Nephron progenitor cell (in vitro differentiated cells): Measurements from ENCODE around the gene KRTAP4-4.
"Not testable (repeated sequence)": the region's sequence is repeated elsewhere in the genome, so short reads cannot be mapped to it uniquely, and the experiment has no call there.

Source experiments
- DNase-seq: peaks from one replicate; pipeline ENCODE4 v3.0.0; 2021
- H3K27ac Mint-ChIP-seq: 2 replicates; pipeline ENCODE4 v1.8.0; 2021; ENCODE audit warnings: mild to moderate bottlenecking, moderate library complexity, mixed read lengths
- H3K27me3 Mint-ChIP-seq: 2 replicates; pipeline ENCODE4 v1.8.0; 2021; ENCODE audit warnings: mild to moderate bottlenecking, low read depth, mixed read lengths; ENCODE audit not compliant: poor library complexity
- H3K36me3 Mint-ChIP-seq: 2 replicates; pipeline ENCODE4 v1.8.0; 2021; ENCODE audit warnings: low read depth, mixed read lengths
- H3K4me1 Mint-ChIP-seq: 2 replicates; pipeline ENCODE4 v1.8.0; 2021; ENCODE audit warnings: mixed read lengths
- H3K4me3 Mint-ChIP-seq: 2 replicates; pipeline ENCODE4 v1.8.0; 2021; ENCODE audit warnings: mild to moderate bottlenecking, moderate library complexity, mixed read lengths
- H3K9me3 Mint-ChIP-seq: 2 replicates; pipeline ENCODE4 v1.8.0; 2021; ENCODE audit warnings: mild to moderate bottlenecking, moderate library complexity, mixed read lengths
- TF ChIP-seq, protein P1 (sequence below): fragments of 200-600 bp; sonication (generic); IDR thresholded peaks from 2 replicates; pipeline ENCODE4 v1.5.0; 2021; ENCODE audit warnings: antibody characterized with exemption

KRTAP4-4 gene

DNA sequence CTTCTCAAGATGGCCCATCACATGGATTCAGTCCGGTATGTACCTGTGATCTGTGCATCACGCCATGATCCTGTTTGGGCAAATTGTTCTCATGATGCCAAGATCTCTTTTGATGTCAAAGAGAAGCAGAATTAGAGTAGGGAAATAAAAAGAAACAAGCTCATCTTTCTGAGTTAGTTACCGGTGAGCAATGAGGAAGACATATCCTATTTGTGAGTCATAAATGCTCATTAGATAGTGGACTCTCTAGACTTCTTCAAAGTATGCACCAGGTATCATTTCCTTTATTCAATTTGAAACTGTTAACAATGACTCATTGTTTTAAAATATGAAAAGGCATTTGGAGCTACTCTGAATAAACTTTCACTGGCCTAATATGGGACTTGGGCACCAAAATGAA, 28.6 kb downstream of the KRTAP4-4 start:
- H3K4me3 Mint-ChIP-seq = no peak overlapping the region
- no peaks in the 10 kb centered on the region for H3K4me1 Mint-ChIP-seq
- peaks cover 11% of the 10 kb centered on the region for H3K9me3 Mint-ChIP-seq
- no peaks in the 10 kb centered on the region for H3K36me3 Mint-ChIP-seq
- no peak overlapping the region for H3K27ac Mint-ChIP-seq
- no peak for DNase-seq
- H3K27me3 Mint-ChIP-seq = peaks cover 15% of the 10 kb centered on the region
- TF ChIP-seq, protein P1, sequence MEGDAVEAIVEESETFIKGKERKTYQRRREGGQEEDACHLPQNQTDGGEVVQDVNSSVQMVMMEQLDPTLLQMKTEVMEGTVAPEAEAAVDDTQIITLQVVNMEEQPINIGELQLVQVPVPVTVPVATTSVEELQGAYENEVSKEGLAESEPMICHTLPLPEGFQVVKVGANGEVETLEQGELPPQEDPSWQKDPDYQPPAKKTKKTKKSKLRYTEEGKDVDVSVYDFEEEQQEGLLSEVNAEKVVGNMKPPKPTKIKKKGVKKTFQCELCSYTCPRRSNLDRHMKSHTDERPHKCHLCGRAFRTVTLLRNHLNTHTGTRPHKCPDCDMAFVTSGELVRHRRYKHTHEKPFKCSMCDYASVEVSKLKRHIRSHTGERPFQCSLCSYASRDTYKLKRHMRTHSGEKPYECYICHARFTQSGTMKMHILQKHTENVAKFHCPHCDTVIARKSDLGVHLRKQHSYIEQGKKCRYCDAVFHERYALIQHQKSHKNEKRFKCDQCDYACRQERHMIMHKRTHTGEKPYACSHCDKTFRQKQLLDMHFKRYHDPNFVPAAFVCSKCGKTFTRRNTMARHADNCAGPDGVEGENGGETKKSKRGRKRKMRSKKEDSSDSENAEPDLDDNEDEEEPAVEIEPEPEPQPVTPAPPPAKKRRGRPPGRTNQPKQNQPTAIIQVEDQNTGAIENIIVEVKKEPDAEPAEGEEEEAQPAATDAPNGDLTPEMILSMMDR = no peak

- no peak for DNase-seq
- H3K27me3 Mint-ChIP-seq = peaks cover 20% of the 10 kb centered on the region
- H3K36me3 Mint-ChIP-seq = no peaks in the 10 kb centered on the region
- TF ChIP-seq, protein P1 = no peak
- H3K9me3 Mint-ChIP-seq = peaks cover 6% of the 10 kb centered on the region
- H3K4me3 Mint-ChIP-seq = no peak overlapping the region
- no peak overlapping the region for H3K27ac Mint-ChIP-seq
- H3K4me1 Mint-ChIP-seq = no peaks in the 10 kb centered on the region
These were observed 33.2 kb downstream of the KRTAP4-4 start for GRCh38 chr17:41127371-41127770.

DNA sequence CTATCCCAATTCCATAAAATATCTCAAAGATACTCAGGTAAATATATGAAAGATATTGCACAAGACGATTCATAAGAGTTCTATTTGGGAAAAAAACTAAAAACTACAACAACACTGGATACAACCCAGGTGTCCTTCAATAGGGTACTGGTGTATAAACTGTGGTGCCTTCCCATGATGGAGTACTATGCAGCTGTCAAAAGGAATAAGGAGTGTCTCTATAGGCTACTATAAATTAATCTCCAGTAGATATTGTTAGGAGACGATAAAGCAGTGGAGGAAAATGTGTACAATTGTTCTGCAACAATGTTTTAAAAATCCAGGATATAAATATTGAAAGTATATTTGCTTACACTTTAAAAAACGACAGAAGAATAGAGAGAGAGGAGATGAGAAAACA, 34.1 kb downstream of the KRTAP4-4 start:
- TF ChIP-seq, protein P1 = no peak
- no peak for DNase-seq
- no peaks in the 10 kb centered on the region for H3K4me1 Mint-ChIP-seq

GRCh38 chr17:41125064-41125463, 35.5 kb downstream of the KRTAP4-4 start:
- H3K36me3 Mint-ChIP-seq = no peaks in the 10 kb centered on the region
- H3K4me1 Mint-ChIP-seq = no peaks in the 10 kb centered on the region
- H3K27me3 Mint-ChIP-seq = peaks cover 12% of the 10 kb centered on the region
- H3K4me3 Mint-ChIP-seq = no peak overlapping the region
- H3K27ac Mint-ChIP-seq = no peak overlapping the region
- TF ChIP-seq, protein P1 = no peak
- peaks cover 6% of the 10 kb centered on the region for H3K9me3 Mint-ChIP-seq
- no peak for DNase-seq

More for the DNA sequence above, 34.1 kb downstream of the KRTAP4-4 start:
- no peak overlapping the region for H3K4me3 Mint-ChIP-seq
- H3K27ac Mint-ChIP-seq = no peak overlapping the region
- no peaks in the 10 kb centered on the region for H3K36me3 Mint-ChIP-seq
- H3K9me3 Mint-ChIP-seq = peaks cover 6% of the 10 kb centered on the region
- H3K27me3 Mint-ChIP-seq = peaks cover 14% of the 10 kb centered on the region

DNA sequence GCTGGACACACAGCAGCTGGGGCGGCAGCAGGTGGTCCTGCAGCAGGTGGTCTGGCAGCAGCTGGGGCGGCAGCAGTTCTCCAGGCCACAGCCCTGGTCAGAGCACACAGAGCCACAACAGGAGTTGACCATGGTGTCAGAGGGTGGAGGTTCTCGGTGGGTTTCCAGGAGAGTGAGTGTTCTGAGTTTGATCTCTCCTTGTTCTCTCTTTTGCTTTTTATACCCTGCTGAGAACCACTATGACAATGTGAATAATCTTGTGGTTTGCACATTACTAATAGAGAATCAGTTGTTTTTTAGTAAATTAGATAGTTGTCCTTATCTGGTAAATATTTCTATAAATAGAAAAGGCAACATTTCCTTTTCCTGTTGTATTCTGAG, 36.6 kb downstream of the KRTAP4-4 start, which contains the start of gene KRTAP4-12:
Gene KRTAP4-12, minus strand, starts transcription at position 192 of the 381 bp plus-strand sequence. Its CDS starts 60 bp downstream, at position 132.
- H3K4me1 Mint-ChIP-seq, H3K27ac Mint-ChIP-seq, H3K27me3 Mint-ChIP-seq, H3K4me3 Mint-ChIP-seq, DNase-seq, H3K36me3 Mint-ChIP-seq, H3K9me3 Mint-ChIP-seq: not testable (repeated sequence)

- not testable (repeated sequence) for H3K4me1 Mint-ChIP-seq, H3K27ac Mint-ChIP-seq, H3K36me3 Mint-ChIP-seq, H3K27me3 Mint-ChIP-seq, H3K4me3 Mint-ChIP-seq, DNase-seq, H3K9me3 Mint-ChIP-seq
These were observed 37.1 kb downstream of the KRTAP4-4 start for GRCh38 chr17:41123292-41123990.

GRCh38 chr17:41121742-41122141, 38.8 kb downstream of the KRTAP4-4 start:
- H3K27me3 Mint-ChIP-seq = peaks cover 4% of the 10 kb centered on the region
- no peaks in the 10 kb centered on the region for H3K4me1 Mint-ChIP-seq
- H3K27ac Mint-ChIP-seq = no peak overlapping the region
- TF ChIP-seq, protein P1 = no peak
- no peaks in the 10 kb centered on the region for H3K36me3 Mint-ChIP-seq
- no peak for DNase-seq
- no peaks in the 10 kb centered on the region for H3K9me3 Mint-ChIP-seq
- H3K4me3 Mint-ChIP-seq = no peak overlapping the region

DNA sequence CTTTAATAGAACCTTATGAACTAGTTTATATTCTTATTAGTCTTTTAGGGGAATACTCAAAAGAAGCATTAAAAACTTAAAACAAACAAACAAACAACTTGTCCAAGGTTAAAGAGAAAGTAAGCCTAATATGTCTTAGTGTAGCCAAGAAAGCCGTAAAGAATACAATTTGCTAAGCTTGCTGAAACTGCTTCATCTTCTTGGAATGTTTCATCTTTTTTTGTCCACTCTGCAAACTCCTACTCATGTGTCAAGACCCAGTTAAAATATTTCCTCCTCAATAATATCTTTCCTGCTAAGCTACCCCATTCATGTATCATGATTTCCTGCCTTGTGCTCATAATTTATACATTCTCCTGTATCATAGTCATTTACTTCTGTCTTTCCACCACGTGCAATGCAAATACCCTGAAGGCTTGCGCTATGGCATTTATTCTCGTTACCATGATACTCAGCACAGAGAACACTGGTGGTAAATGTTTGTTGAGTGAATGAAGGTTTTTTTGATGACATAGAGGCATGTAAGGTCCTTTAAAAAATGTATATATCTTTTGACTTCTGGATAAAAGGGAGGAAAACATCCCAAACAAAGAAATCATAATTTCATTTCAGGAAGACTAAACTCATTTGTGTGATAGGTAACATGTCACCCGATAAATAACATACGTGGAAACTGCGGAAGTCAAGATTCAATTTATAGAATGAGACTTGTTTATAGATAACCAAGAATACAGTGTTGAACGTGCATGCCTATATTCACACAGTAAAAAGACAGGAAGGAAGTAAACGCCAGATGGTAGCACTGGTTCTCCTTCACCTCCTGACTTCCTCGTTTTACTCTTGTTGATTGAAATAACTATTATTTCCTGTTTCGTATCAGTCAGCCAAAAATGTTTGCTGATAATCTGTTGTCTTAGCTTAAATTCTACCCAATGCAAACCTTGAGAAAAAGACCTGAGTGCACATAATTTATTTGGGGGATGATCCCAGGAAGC, 40.6 kb downstream of the KRTAP4-4 start:
- not testable (repeated sequence) for H3K36me3 Mint-ChIP-seq, H3K9me3 Mint-ChIP-seq, H3K4me1 Mint-ChIP-seq

More for the DNA sequence above, 40.6 kb downstream of the KRTAP4-4 start:
- DNase-seq, H3K27me3 Mint-ChIP-seq, H3K4me3 Mint-ChIP-seq, H3K27ac Mint-ChIP-seq: not testable (repeated sequence)
